ENCODE results near the gene RNF222. TPM values are rescaled to one million over a fixed set of nuclear protein-coding genes. Genes with fewer than 3 reads are reported as not detected.
"Not testable (repeated sequence)": the region's sequence is repeated elsewhere in the genome, so short reads cannot be mapped to it uniquely, and the experiment has no call there.

Gene RNF222
- total RNA-seq, 1 donor from 2014 or later, result not detected

- ATAC-seq (no peak), DNase-seq (ENCODE audit: low spot score) (no peak)
- intact Hi-C loops (cut with DNase I), result no loop called here
Measured at GRCh38 chr17:8384801-8385378, 12.7 kb downstream of the RNF222 start.

- ATAC-seq (peak; percentile 97), DNase-seq (ENCODE audit: low spot score) (peak; percentile 98)
- intact Hi-C loops (cut with DNase I), result no loop called here
Measured at GRCh38 chr17:8383143-8383822, 14.3 kb downstream of the RNF222 start, which contains the start of gene RPL26. RPL26 (minus strand) TSS chr17:8383193; CDS start chr17:8382310, 883 bp downstream.

- intact Hi-C loops (cut with DNase I), result no loop called here
- ATAC-seq, result no peak
- no peak for DNase-seq (ENCODE audit: low spot score)
Measured at GRCh38 chr17:8382880-8383142, 14.8 kb downstream of the RNF222 start.

GRCh38 chr17:8382052-8382879, 15.4 kb downstream of the RNF222 start:
- DNase-seq (ENCODE audit: low spot score), result no peak
- ATAC-seq, result no peak
- intact Hi-C loops (cut with DNase I), result no loop called here

- DNase-seq (ENCODE audit: low spot score) (no peak), ATAC-seq (no peak)
- intact Hi-C loops (cut with DNase I), result no loop called here
Measured at GRCh38 chr17:8380049-8380448, 17.6 kb downstream of the RNF222 start.

- ATAC-seq; intact Hi-C loops (cut with DNase I); DNase-seq (ENCODE audit: low spot score): not testable (repeated sequence)
Measured at GRCh38 chr17:8378117-8378516, 19.5 kb downstream of the RNF222 start.

GRCh38 chr17:8377422-8377821, 20.2 kb downstream of the RNF222 start:
- no peak for DNase-seq (ENCODE audit: low spot score)
- intact Hi-C loops (cut with DNase I), result no loop called here
- ATAC-seq, result no peak

- DNase-seq (ENCODE audit: low spot score) (peak; percentile 93), ATAC-seq (peak; percentile 98)
- intact Hi-C loops (cut with DNase I), result no loop called here
Measured at GRCh38 chr17:8376271-8377067, 21.2 kb downstream of the RNF222 start, which contains the start of gene KRABD2. KRABD2 (minus strand) TSS chr17:8376704.

GRCh38 chr17:8375738-8376259, 21.8 kb downstream of the RNF222 start:
- peak; percentile 56 for ATAC-seq
- intact Hi-C loops (cut with DNase I), result no loop called here
- no peak for DNase-seq (ENCODE audit: low spot score)

- ATAC-seq; intact Hi-C loops (cut with DNase I): not testable (repeated sequence)
Measured at GRCh38 chr17:8373856-8374255, 23.8 kb downstream of the RNF222 start.

GRCh38 chr17:8372422-8372821, 25.2 kb downstream of the RNF222 start:
- ATAC-seq, result no peak
- intact Hi-C loops (cut with DNase I), result no loop called here
- no peak for DNase-seq (ENCODE audit: low spot score)

More at GRCh38 chr17:8373856-8374255, 23.8 kb downstream of the RNF222 start:
- DNase-seq (ENCODE audit: low spot score), result not testable (repeated sequence)

- DNase-seq (ENCODE audit: low spot score) (no peak), ATAC-seq (no peak)
- intact Hi-C loops (cut with DNase I), result no loop called here
Measured at GRCh38 chr17:8371786-8372185, 25.8 kb downstream of the RNF222 start.

- no peak for DNase-seq (ENCODE audit: low spot score)
- intact Hi-C loops (cut with DNase I), result no loop called here
- no peak for ATAC-seq
Measured at GRCh38 chr17:8369944-8370343, 27.7 kb downstream of the RNF222 start.

- DNase-seq (ENCODE audit: low spot score), result no peak
- no peak for ATAC-seq
- intact Hi-C loops (cut with DNase I), result no loop called here
Measured at GRCh38 chr17:8368193-8368592, 29.4 kb downstream of the RNF222 start.

- intact Hi-C loops (cut with DNase I), result no loop called here
- ATAC-seq, result no peak
- DNase-seq (ENCODE audit: low spot score), result no peak
Measured at GRCh38 chr17:8366231-8366630, 31.4 kb downstream of the RNF222 start.

- intact Hi-C loops (cut with DNase I), result no loop called here
- ATAC-seq (peak; percentile 51), DNase-seq (ENCODE audit: low spot score) (no peak)
Measured at GRCh38 chr17:8365143-8365542, 32.5 kb downstream of the RNF222 start.

GRCh38 chr17:8362651-8363332, 34.8 kb downstream of the RNF222 start:
- ATAC-seq (no peak), DNase-seq (ENCODE audit: low spot score) (no peak)
- intact Hi-C loops (cut with DNase I), result no loop called here

- DNase-seq (ENCODE audit: low spot score), result no peak
- intact Hi-C loops (cut with DNase I), result no loop called here
- ATAC-seq, result no peak
Measured at GRCh38 chr17:8360751-8361150, 36.9 kb downstream of the RNF222 start.

Data from sciatic nerve (tissue), 2 donors.